DND-41 (cell line): ENCODE data around the gene WHRN.

Experiments used
- EZH2 ChIP-seq: IDR thresholded peaks from 3 replicates; pipeline ENCODE4 v1.6.1; 2012; ENCODE audit warnings: borderline replicate concordance, low read depth, mild to moderate bottlenecking, moderate library complexity, low read length, inconsistent platforms; ENCODE audit not compliant: severe bottlenecking
- TF ChIP-seq, protein P1 (sequence below): IDR thresholded peaks from 2 replicates; pipeline ENCODE4 v1.5.1; 2012; ENCODE audit warnings: borderline replicate concordance, low read length, moderate library complexity, mild to moderate bottlenecking; ENCODE audit not compliant: poor library complexity, severe bottlenecking; ENCODE audit errors: extremely low read depth

DNA sequence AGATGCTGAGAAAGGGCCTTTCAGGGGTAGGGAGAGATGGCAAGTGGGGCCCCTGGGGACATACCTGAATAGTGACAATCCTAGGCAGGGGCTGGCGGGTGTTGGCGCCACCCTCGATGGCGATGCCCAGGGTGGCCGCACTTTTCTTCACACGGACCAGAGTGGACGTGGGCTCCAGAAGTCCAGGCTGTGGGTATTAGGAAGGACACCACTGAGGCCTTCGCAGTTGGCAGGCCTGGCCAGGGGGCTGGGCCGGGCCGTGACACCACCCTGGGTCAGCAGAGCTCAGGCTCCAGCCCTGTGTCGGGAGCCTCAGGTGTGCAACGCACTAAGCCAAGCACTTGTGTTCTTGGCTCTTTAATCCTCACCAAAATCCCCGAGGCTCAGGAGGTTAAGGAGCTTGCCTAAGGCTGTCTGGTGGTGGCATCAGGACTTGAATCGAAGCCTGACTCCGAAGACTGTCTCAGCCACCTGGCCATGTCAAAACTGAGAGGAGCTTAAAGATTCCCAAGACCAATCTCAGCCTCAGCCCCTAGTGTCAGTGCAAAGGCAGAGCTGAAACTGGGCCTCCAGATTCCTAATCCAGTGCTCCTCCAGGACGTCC is 102.0 kb downstream of the WHRN start:
- TF ChIP-seq, protein P1, sequence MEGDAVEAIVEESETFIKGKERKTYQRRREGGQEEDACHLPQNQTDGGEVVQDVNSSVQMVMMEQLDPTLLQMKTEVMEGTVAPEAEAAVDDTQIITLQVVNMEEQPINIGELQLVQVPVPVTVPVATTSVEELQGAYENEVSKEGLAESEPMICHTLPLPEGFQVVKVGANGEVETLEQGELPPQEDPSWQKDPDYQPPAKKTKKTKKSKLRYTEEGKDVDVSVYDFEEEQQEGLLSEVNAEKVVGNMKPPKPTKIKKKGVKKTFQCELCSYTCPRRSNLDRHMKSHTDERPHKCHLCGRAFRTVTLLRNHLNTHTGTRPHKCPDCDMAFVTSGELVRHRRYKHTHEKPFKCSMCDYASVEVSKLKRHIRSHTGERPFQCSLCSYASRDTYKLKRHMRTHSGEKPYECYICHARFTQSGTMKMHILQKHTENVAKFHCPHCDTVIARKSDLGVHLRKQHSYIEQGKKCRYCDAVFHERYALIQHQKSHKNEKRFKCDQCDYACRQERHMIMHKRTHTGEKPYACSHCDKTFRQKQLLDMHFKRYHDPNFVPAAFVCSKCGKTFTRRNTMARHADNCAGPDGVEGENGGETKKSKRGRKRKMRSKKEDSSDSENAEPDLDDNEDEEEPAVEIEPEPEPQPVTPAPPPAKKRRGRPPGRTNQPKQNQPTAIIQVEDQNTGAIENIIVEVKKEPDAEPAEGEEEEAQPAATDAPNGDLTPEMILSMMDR, result no peak
- TF ChIP-seq EZH2, result no peak
